ENCODE data around the gene MEIS2. TPM values are rescaled to one million over a fixed set of nuclear protein-coding genes. Genes with fewer than 3 reads are reported as not detected.

Gene MEIS2
- total RNA-seq, 1 experiment from 2014 or later, result 17.5 TPM

GRCh38 chr15:37056177-37057121 is 43.9 kb downstream of the MEIS2 start:
- H3K4me1 ChIP-seq (ENCODE audit: insufficient read depth, low read length), result peaks cover 31% of the 10 kb centered on the region
- ATAC-seq (no peak), DNase-seq (no peak)
- no peak overlapping the region for H3K9ac ChIP-seq (ENCODE audit: low read length)
- intact Hi-C loops (cut with micrococcal nuclease), result no loop called here
- no peaks in the 10 kb centered on the region for H3K9me3 ChIP-seq (ENCODE audit: low read length)
- H3K9me2 ChIP-seq (replicated peaks; ENCODE audit: low read length), result no peaks in the 10 kb centered on the region
- H3K4me3 ChIP-seq (ENCODE audit: low read length), result no peak overlapping the region
- no TSS peak for BruUV-seq (replicated peaks)
- H3K27me3 ChIP-seq (ENCODE audit: low read length), result no peaks in the 10 kb centered on the region
- no peak for TF ChIP-seq CTCF (conservative IDR thresholded peaks at IDR 0.05; ENCODE audit: low read depth, low read length)
- TF ChIP-seq EZH2phosphoT487 (IDR thresholded peaks at IDR 0.05; ENCODE audit: borderline replicate concordance, low read length), result no peak
- no peak for TF ChIP-seq EZH2 (IDR thresholded peaks at IDR 0.05; ENCODE audit: low read length, unreplicated experiment)
- no peak overlapping the region for H3K27ac ChIP-seq (ENCODE audit: low read length)
- no peak overlapping the region for H2AFZ ChIP-seq (ENCODE audit: low read length)
- no peak overlapping the region for H3K4me2 ChIP-seq (ENCODE audit: low read length)
- ChIA-PET CTCF (no interaction called here), POLR2A (ENCODE audit: unreplicated experiment) (no interaction called here)
- no peaks in the 10 kb centered on the region for H3K36me3 ChIP-seq (ENCODE audit: low read depth, low read length)
- H3K79me2 ChIP-seq (ENCODE audit: low read length), result no peaks in the 10 kb centered on the region
- no peaks in the 10 kb centered on the region for H3F3A ChIP-seq (ENCODE audit: low read length, unreplicated experiment)
- no peaks in the 10 kb centered on the region for H4K20me1 ChIP-seq (ENCODE audit: low read length)

GRCh38 chr15:37055481-37055880 is 44.9 kb downstream of the MEIS2 start:
- H3K79me2 ChIP-seq (ENCODE audit: low read length), result no peaks in the 10 kb centered on the region
- no peaks in the 10 kb centered on the region for H3K27me3 ChIP-seq (ENCODE audit: low read length)
- CTCF ChIA-PET, result no interaction called here
- no peaks in the 10 kb centered on the region for H3K9me2 ChIP-seq (replicated peaks; ENCODE audit: low read length)
- H3K27ac ChIP-seq (ENCODE audit: low read length), result no peak overlapping the region
- H3K4me1 ChIP-seq (ENCODE audit: insufficient read depth, low read length), result peaks cover 31% of the 10 kb centered on the region
- no peaks in the 10 kb centered on the region for H3K9me3 ChIP-seq (ENCODE audit: low read length)
- BruUV-seq (replicated peaks), result no TSS peak
- H3K9ac ChIP-seq (ENCODE audit: low read length), result no peak overlapping the region
- no peak for ATAC-seq
- no peaks in the 10 kb centered on the region for H3F3A ChIP-seq (ENCODE audit: low read length, unreplicated experiment)
- intact Hi-C loops (cut with micrococcal nuclease), result no loop called here
- no peak overlapping the region for H2AFZ ChIP-seq (ENCODE audit: low read length)
- H3K4me2 ChIP-seq (ENCODE audit: low read length), result no peak overlapping the region
- H3K4me3 ChIP-seq (ENCODE audit: low read length), result no peak overlapping the region
- no peak for DNase-seq
- H4K20me1 ChIP-seq (ENCODE audit: low read length), result no peaks in the 10 kb centered on the region
- no peaks in the 10 kb centered on the region for H3K36me3 ChIP-seq (ENCODE audit: low read depth, low read length)
- POLR2A ChIA-PET (ENCODE audit: unreplicated experiment), result no interaction called here
- no peak for TF ChIP-seq CTCF (conservative IDR thresholded peaks at IDR 0.05; ENCODE audit: low read depth, low read length)
- TF ChIP-seq EZH2 (IDR thresholded peaks at IDR 0.05; ENCODE audit: low read length, unreplicated experiment), result no peak
- no peak for TF ChIP-seq EZH2phosphoT487 (IDR thresholded peaks at IDR 0.05; ENCODE audit: borderline replicate concordance, low read length)

DNA sequence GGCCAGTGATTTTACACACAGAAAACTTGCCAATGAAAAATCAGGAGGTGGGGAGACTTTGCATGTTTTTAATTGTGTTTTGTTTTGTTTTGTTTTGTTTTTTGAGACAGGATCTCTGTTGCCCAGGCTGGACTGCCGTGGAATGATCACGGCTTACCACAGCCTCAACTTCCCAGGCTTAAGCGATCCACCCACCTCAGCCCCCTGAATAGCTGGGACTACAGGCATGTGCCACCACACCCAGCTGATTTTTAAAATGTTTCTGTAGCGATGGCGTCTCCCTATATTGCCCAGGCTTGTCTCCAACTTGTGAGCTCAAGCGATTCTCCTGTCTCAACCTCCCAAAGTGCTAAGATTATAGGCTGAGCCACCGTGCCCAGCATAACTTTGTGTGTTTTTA is 46.0 kb downstream of the MEIS2 start:
- DNase-seq (no peak), ATAC-seq (no peak)
- no TSS peak for BruUV-seq (replicated peaks)
- TF ChIP-seq EZH2 (IDR thresholded peaks at IDR 0.05; ENCODE audit: low read length, unreplicated experiment), result no peak
- no peak for TF ChIP-seq EZH2phosphoT487 (IDR thresholded peaks at IDR 0.05; ENCODE audit: borderline replicate concordance, low read length)
- TF ChIP-seq CTCF (conservative IDR thresholded peaks at IDR 0.05; ENCODE audit: low read depth, low read length), result no peak
- Histone ChIP-seq H3K4me3 (ENCODE audit: low read length) (no peak overlapping the region), H3K9me2 (replicated peaks; ENCODE audit: low read length) (no peaks in the 10 kb centered on the region), H3K9me3 (ENCODE audit: low read length) (no peaks in the 10 kb centered on the region), H2AFZ (ENCODE audit: low read length) (no peak overlapping the region), H4K20me1 (ENCODE audit: low read length) (no peaks in the 10 kb centered on the region), H3K9ac (ENCODE audit: low read length) (no peak overlapping the region), H3K36me3 (ENCODE audit: low read depth, low read length) (no peaks in the 10 kb centered on the region), H3K4me1 (ENCODE audit: insufficient read depth, low read length) (peaks cover 25% of the 10 kb centered on the region), H3K79me2 (ENCODE audit: low read length) (no peaks in the 10 kb centered on the region), H3K27me3 (ENCODE audit: low read length) (no peaks in the 10 kb centered on the region), H3K4me2 (ENCODE audit: low read length) (no peak overlapping the region), H3F3A (ENCODE audit: low read length, unreplicated experiment) (no peaks in the 10 kb centered on the region), H3K27ac (ENCODE audit: low read length) (no peak overlapping the region)
- ChIA-PET CTCF (no interaction called here), POLR2A (ENCODE audit: unreplicated experiment) (no interaction called here)
- intact Hi-C loops (cut with micrococcal nuclease), result no loop called here
